COLO668 (cell line): Measurements from ENCODE around the gene SH2D2A.

Experiments
- DNase-seq: peaks from one replicate; lab custom pipeline; 2025; ENCODE audit not compliant: unreplicated experiment; lab: John Stamatoyannopoulos, UW

The SH2D2A gene

DNA sequence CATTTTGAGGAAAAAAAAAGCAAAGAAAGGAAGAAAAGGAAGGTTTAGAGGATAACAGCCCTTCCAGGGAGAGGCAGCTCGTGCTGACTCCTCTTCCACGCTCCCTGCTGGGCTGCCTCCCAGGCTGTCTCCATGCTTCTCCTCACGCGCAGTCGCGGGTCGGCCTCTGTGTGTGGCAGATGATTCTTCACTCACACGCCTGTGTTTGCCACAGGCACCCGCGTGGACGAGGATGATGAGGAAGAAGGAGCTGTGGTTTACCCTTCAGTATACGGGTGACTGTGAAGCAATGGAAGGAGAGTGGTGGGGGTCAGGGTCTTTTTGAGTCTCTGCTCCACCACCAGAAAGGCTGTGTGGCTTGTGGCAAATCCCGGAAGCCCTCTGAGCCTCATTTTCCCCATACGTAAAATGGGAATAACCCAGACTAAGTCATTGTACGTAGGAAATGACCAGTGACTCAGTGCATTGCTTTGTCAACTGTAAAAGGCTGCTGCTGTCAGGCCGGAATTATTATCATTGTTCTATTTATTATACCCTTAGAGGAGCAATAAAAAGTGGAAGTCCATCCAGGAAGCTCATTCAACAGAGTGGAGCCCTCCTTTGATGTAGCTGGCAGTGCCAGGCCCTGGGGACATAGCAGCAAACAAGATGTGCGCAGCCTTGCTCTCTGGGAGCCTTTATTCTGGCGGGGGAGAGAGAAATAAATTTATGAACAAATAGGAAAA lies 11.9 kb upstream of the SH2D2A start:
- DNase-seq = no peak

GRCh38 chr1:156826630-156827029 lies 10.0 kb upstream of the SH2D2A start:
- no peak for DNase-seq

- no peak for DNase-seq
These were observed 6.7 kb upstream of the SH2D2A start for GRCh38 chr1:156823210-156823790.

- DNase-seq = no peak
These were observed 6.0 kb upstream of the SH2D2A start for GRCh38 chr1:156822680-156823079.

DNA sequence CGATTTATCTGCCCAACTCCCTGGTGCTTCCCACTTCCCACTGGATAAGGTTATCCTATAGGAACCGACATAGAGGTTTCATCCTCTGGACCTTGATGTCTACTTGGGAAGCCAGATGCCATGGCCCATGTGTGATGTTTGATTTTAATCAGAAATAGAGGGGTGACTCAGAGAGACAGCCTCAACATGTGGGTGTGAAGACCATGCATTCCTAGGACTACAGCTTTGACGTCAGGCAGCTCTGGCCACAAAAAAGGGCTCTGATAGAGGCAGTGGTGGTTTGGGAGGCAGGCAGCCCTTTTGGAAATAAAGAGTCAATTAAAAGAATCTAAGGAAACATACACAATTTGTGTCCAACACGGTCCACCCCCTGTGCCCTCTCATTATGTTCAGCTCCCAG lies 5.2 kb upstream of the SH2D2A start:
- DNase-seq = no peak

DNA sequence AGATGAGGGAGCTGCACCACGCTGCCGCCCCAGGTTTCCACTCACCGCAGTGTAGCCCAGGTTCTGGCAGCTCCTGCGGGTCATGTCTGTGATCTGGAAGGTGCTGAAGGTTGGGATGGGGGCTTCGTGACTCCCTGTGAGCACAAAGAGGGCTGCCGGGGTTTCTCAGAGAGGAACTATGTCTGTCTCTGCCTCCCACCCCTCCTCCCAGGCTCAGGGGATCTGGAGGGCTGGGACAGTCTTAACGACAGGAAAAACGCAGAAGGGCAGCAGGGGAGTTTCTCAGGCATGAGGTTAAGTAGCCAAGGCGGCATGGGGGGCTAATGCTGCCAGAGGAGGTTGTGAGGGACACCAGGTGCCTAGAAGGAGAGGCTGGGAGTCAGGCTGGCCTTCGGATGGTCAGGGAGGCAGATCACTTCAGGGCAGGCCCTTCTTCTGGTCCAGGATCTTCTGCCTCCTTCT lies 656 bp downstream of the SH2D2A start:
- DNase-seq = no peak

DNA sequence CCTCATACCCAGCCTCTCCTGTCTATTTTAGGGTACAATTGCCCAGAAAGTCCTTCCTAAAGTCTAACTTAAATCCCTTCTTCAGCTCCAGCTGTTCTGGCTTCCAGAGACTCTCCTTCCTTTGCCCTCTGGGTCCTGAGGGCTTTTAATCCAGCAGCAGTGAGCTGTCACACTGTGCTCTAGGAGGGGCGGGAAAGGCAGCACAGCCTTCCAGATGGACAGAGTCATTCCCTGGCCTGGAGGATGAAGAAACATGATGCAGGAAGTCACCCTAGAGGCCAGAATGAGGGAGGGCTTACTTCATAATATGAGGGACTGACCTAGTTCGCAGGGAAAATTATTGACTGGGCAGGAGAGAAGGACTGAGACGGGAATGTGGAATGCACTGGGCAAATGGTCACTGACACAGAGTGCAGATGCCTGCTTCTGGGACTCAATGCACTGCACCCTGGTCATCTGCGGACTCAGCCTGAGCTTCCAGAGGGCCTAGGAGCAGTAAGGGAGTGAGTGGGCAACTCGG lies 1.3 kb downstream of the SH2D2A start:
- DNase-seq = no peak

GRCh38 chr1:156814571-156815260 lies 1.9 kb downstream of the SH2D2A start:
- DNase-seq = no peak

DNA sequence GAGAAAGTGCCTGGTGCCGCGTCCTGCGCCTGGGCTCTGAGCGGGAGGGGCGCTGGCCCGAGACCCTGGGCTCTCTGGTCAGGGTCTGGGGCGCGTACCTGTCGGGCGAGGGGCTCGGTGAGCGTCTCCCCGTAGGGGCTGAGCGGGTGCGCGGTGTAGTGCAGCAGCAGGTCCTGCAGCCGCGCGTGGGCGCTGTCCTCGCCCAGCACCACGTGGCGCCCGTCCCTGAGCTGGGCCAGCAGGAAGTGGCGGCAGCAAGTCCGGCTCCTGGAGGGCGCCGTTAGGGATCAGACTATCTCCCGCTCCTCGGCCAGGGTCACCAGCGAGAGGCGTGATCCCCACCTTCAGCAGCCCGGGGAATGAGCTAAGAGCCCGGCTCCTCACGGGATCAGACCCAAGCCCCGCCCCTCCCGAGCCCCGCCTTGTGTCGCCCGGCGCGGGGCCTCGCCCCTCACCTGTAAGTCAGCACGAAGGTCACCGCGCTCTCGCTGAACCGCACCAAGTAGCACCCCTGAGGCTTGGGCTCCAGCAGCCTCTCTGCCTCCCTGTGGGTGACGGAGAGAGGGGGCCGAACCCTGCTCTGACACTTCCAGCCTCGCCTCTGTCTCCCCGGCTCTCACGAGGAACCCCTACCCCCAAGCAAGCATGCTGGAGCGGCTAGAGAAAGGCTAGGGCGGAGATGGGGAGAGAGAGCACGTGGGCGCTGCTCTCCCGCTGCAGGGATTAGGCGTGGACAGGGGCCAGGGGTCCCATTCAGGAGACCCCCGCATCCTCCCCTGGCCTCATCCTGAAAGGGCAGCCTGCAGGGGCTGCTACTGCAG lies 2.7 kb downstream of the SH2D2A start:
- DNase-seq = peak; percentile 85

DNA sequence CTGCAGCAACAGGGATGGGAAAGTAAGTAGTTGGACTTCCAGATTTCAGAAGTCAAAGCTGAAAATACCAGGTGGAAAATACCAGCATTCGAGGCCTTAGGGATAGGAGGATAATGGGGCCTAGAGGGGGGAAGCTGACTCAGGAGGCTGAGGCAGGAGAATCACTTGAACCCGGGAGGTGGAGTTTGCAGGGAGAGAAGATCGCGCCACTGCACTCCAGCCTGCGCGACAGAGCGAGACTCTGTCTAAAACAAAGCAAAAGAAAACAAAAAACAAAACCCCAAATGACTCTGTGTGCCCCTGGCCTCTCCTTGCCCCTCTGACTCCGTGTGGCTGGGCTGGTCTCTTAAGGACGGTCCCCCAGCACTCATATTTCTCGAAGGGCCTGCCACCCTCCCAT lies 3.4 kb downstream of the SH2D2A start:
- DNase-seq = no peak

DNA sequence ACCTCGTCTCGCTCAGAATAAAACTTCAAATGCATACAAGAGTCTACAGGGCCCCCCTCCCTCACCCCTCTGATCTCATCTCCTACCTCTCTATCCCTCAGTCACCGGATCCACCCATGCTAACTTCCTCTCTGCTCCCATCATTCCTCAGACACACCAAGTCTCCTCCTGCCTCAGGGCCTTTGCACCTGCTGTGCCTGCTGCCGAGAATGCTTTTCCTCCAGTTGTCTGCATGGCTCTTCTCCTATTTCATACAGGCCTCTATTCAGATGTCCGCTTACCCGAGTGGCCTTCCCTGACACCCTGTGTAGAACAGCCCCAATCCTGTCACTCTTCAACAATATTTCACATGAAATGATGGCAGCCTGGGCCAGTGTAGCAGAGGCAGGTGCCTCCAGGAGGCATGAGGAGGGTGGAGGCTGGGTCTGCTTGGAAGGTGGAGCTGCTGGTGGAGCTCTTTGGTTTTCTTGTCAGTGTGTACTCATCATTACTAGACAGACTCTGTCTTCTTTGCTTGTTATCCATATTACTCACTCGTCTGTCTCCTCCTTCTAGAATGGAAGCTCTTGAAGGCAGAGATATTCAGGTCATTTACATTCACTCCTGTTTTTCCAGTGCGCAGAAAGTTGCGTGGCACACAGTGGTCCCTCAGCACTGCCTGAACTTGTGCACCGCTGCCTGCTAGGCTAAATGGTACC lies 4.2 kb downstream of the SH2D2A start:
- no peak for DNase-seq

DNA sequence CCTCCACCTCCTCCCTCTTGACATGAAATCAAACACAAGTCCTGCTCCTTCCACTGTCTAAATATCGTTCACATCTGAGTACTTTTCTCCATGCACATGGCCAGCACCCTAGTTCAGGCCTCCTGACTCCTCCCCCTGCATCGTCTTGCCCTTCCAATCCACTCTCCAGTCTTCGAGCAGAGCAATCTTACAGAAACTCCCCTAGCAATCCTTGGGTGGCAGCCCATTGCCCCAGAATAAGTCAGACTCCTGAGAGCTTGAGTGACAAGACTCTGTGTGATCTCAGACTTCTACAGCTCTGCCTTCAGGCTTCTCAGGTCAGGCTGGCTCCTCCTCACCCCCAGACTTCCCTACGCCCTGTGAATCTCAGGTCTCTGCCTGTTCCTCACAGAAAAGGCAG lies 5.5 kb downstream of the SH2D2A start:
- no peak for DNase-seq

DNA sequence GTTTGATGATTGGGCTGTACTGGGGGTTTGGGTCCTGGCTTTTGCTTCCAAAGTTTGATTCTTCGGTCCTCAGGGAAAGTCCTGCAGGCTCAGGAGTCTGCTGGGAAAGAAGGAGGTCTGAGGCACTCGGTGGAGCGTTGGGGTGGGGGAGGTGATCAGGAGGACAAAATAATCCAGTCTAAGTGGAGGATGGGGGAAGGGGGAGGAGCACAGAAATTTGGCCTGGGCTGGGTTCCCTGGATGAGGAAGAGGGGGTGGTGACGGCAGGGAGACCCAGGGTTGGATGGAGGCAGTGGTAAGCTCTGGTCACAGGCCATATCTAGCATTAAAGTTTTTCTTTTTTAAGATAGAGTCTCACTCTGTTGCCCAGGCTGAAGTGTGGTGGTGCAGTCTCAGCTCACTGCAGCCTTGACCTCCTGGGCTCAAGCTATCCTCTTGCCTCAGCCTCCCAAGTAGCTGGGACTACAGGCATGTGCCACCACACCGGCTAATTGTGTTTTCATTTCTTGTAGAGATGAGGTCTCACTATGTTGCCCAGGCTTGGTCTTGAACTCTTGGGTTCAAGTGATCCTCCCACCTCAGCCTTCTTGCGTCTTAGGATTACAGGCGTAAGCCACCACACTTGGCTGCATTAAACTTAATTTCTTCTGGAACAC lies 6.8 kb downstream of the SH2D2A start:
- DNase-seq = no peak

DNA sequence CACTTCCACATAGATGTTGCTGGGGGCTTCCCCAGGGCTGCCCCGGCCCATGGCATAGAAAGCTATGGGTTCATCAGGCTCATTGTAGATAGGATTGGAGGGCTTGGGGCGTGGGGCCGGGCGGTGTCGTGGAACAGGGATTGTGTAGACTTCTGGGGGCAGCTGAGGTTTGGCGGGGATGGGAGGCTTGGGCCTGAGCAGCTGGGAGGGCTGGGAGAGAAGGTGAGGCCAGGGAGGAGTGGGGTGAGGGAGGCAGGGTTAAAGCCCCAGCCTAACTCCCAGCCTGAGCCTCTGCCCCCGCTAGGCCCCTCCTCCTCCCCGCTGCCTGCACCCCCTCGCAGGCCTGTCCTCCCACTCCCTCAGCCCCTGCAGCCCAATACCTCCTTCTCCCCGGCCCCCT lies 7.4 kb downstream of the SH2D2A start:
- DNase-seq = no peak

GRCh38 chr1:156808186-156809030 lies 8.2 kb downstream of the SH2D2A start:
- no peak for DNase-seq

DNA sequence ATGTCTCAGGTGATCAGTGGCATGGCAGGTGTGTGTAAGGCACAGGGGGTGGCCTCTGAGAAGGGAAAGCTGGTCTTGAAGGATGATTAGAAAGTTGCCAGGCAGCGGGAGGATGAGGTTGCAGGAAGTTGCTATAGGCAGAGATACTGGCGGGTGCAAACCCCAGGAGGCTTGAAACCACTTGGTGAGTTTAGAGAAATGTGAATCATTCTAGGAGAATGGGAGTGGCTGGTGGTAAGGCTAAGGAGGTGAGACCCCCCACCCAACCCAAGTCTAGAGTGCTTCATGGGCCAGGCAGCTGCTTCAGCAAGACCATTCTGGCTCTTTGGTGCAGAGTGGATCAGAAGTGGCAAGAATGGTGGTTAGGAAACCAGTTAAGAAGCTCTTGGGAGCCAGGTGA lies 9.0 kb downstream of the SH2D2A start:
- no peak for DNase-seq

DNA sequence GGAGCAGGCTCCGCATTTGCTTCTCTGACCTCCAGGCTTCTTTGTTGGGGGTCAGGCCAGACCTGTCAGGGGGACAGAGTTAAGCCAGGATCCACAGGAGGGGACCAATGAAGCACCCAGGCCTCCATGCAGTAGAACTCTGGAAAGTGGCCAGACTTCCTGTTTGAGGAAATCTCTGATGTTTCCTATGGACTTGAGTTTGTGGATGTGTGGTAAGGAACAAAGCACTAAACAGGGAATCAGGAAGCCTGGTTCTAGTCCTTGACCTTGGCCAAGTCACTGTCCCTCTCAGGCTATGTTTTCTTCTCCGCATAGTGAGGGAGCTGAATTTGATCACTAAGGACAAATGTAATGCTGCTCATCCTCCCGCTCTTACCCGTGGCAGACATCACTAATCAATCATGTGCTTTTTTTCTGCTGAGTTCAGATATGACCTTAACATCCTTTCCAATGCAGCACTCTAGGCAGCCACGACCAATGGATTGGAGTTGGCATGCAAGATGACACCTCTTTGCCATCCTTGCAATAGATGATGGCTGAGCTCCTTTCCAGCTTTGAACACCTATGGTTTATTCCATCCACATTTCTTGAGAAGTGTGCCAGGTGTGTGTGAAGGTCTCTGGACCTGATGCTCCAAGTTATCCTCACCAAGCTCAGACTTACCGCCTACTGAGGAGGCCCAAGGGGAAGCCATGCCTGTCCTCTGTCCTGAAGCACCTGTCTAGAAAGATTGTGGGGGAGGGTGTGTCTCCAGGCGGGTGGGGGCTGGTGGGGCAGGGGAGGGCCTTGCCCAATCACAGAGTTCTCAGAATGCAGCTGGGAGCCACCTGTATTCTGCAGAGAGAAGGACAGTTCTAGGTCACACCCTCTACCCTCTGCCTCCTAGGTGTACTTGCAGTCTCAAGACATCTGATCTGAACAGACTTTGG lies 9.9 kb downstream of the SH2D2A start:
- no peak for DNase-seq
